Placental epithelial cell (primary cell): ENCODE results near the gene KIF21B. TPM values are rescaled to one million over a fixed set of nuclear protein-coding genes. Genes with fewer than 3 reads are reported as not detected.

Experiments used
- small RNA-seq: library from RNA; depleted of rRNA; stranded (forward); fragments of <200 nt; gene quantifications from one replicate; pipeline ENCODE3, GENCODE V24; 2012
- total RNA-seq: library from RNA; depleted of rRNA; stranded (reverse); fragments of >200 nt; gene quantifications from 2 replicates; pipeline ENCODE4 v1.2.3, GENCODE V29; 2012

Gene KIF21B
- under 0.01 and 0.22 TPM in 2 replicates for total RNA-seq

DNA sequence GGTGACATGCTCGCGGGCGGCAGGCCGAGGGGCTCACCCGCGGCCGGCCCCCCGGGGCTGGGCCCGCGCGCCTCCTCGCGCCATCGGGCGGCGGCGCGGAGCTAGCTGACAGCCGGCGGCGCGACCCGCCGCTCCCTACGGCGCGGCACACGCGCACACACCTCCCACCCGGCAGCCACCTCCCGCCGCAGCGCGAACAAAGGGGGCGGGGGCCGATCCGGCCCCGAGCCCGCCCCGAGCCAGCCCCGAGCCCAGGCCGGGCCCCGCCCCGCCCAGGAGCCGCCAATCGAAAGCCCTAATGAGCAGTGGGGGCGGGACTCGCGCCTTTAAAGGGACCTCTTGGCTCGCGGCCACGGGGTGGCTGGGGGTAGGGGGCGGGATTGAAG, at the start of gene KIF21B:
KIF21B (minus strand) TSS at position 198 of the 386 bp plus-strand sequence. CDS start 331 bp downstream, outside the sequence.

Small RNA genes within 50 kb of the gene (small RNA-seq; reads per million reads assigned to genes)
- not detected for gene RNU6-704P

Other genes with a start within 250 kb of the KIF21B start
- not detected in 2 replicates for gene GPR25, start 150.7 kb downstream of the KIF21B start, total RNA-seq
- gene INAVA, start 128.8 kb downstream of the KIF21B start, total RNA-seq, result 2.4 and 6.9 TPM in 2 replicates
- not detected in 2 replicates for gene CACNA1S, start 88.7 kb upstream of the KIF21B start, total RNA-seq
- gene ASCL5, start 103.5 kb upstream of the KIF21B start, total RNA-seq, result not detected in 2 replicates
- 44.0 and 53.1 TPM in 2 replicates for gene TMEM9, start 130.8 kb upstream of the KIF21B start, total RNA-seq
- gene IGFN1, start 167.1 kb upstream of the KIF21B start, total RNA-seq, result not detected in 2 replicates